Ishikawa (cell line): ENCODE measurements around the gene TENM3.

Experiments
- CREB1 ChIP-seq: IDR thresholded peaks from 2 replicates; pipeline ENCODE4 v1.6.1; 2012; ENCODE audit warnings: low read depth
- EP300 ChIP-seq: IDR thresholded peaks from 2 replicates; pipeline ENCODE4 v1.6.1; 2012; ENCODE audit warnings: borderline replicate concordance
- FOXM1 ChIP-seq: IDR thresholded peaks from 2 replicates; pipeline ENCODE4 v1.6.1; 2012; ENCODE audit warnings: low read depth, borderline replicate concordance
- RAD21 ChIP-seq: IDR thresholded peaks from 2 replicates; pipeline ENCODE4 v1.6.1; 2012; ENCODE audit warnings: low read depth
- TAF1 ChIP-seq: IDR thresholded peaks from 2 replicates; pipeline ENCODE4 v1.6.1; 2012; ENCODE audit warnings: low read depth, mild to moderate bottlenecking
- TCF12 ChIP-seq: IDR thresholded peaks from 2 replicates; pipeline ENCODE4 v1.6.1; 2012; ENCODE audit warnings: low read depth
- TEAD4 ChIP-seq: IDR thresholded peaks from 2 replicates; pipeline ENCODE4 v1.6.1; 2012
- YY1 ChIP-seq: IDR thresholded peaks from 2 replicates; pipeline ENCODE4 v1.6.1; 2012; ENCODE audit warnings: low read depth
- TF ChIP-seq, protein P1 (sequence below): IDR thresholded peaks from 2 replicates; pipeline ENCODE4 v1.6.1; 2012; ENCODE audit warnings: low read depth, mild to moderate bottlenecking
- TF ChIP-seq, protein P2 (sequence below): IDR thresholded peaks from 2 replicates; pipeline ENCODE4 v1.6.1; 2012
- TF ChIP-seq, protein P3 (sequence below): IDR thresholded peaks from 2 replicates; pipeline ENCODE4 v1.6.1; 2012

DNA sequence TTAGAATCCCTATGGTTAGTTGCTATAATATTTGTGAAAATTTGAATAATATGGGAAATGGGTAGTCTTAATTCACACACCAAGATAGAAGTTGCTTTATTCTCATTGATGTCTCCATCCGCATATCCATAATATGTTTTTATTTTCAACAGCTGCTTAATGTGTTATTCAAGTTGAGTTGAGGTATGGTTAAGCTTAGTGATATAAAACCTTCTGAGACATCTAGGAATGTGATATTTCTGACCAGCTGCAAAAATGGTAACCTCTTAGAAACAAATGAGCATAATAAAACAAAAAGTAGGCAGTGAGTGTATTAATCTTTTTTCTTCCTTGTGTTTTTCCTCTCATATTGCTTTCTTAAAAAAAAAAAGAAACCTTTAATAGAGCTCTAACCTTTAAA is 172.9 kb downstream of the TENM3 start:
- no peak for TF ChIP-seq EP300
- TF ChIP-seq, protein P1, sequence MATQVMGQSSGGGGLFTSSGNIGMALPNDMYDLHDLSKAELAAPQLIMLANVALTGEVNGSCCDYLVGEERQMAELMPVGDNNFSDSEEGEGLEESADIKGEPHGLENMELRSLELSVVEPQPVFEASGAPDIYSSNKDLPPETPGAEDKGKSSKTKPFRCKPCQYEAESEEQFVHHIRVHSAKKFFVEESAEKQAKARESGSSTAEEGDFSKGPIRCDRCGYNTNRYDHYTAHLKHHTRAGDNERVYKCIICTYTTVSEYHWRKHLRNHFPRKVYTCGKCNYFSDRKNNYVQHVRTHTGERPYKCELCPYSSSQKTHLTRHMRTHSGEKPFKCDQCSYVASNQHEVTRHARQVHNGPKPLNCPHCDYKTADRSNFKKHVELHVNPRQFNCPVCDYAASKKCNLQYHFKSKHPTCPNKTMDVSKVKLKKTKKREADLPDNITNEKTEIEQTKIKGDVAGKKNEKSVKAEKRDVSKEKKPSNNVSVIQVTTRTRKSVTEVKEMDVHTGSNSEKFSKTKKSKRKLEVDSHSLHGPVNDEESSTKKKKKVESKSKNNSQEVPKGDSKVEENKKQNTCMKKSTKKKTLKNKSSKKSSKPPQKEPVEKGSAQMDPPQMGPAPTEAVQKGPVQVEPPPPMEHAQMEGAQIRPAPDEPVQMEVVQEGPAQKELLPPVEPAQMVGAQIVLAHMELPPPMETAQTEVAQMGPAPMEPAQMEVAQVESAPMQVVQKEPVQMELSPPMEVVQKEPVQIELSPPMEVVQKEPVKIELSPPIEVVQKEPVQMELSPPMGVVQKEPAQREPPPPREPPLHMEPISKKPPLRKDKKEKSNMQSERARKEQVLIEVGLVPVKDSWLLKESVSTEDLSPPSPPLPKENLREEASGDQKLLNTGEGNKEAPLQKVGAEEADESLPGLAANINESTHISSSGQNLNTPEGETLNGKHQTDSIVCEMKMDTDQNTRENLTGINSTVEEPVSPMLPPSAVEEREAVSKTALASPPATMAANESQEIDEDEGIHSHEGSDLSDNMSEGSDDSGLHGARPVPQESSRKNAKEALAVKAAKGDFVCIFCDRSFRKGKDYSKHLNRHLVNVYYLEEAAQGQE = no peak
- no peak for TF ChIP-seq FOXM1
- TF ChIP-seq, protein P2, sequence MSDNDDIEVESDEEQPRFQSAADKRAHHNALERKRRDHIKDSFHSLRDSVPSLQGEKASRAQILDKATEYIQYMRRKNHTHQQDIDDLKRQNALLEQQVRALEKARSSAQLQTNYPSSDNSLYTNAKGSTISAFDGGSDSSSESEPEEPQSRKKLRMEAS = no peak
- TF ChIP-seq CREB1 = no peak
- TF ChIP-seq RAD21 = no peak
- TF ChIP-seq, protein P3, sequence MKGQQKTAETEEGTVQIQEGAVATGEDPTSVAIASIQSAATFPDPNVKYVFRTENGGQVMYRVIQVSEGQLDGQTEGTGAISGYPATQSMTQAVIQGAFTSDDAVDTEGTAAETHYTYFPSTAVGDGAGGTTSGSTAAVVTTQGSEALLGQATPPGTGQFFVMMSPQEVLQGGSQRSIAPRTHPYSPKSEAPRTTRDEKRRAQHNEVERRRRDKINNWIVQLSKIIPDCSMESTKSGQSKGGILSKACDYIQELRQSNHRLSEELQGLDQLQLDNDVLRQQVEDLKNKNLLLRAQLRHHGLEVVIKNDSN = no peak
- TF ChIP-seq YY1 = no peak
- no peak for TF ChIP-seq TAF1
- TF ChIP-seq TCF12 = no peak
- no peak for TF ChIP-seq TEAD4
